GM12878 (cell line): ENCODE data around the gene CACNG8.

Source experiments
- CHD2 ChIP-seq: IDR thresholded peaks from 2 replicates; pipeline ENCODE4 v1.6.1; 2011; ENCODE audit warnings: low read depth, low read length, improper control_type of control experiment, borderline replicate concordance
- CTCF ChIP-seq, 3 experiments: IDR thresholded peaks in 2 of 3; conservative IDR thresholded peaks in 1 of 3; 2 replicates each; pipeline ENCODE4 v1.5.1; 2011; ENCODE audit warnings: low read depth in 3 of 3, low read length in 3 of 3, mild to moderate bottlenecking in 3 of 3, control low read depth in 2 of 3, moderate library complexity in 2 of 3, inconsistent platforms in 1 of 3, mixed read lengths in 1 of 3; ENCODE audit not compliant: control insufficient read depth in 2 of 3, insufficient read depth in 1 of 3; ENCODE audit errors: extremely low read depth in 1 of 3
- HCFC1 ChIP-seq: fragments of 150-350 bp; IDR thresholded peaks from 2 replicates; pipeline ENCODE4 v1.6.1; 2014; ENCODE audit warnings: low read length
- JUNB ChIP-seq: IDR thresholded peaks from 2 replicates; pipeline ENCODE4 v1.6.1; 2016; ENCODE audit warnings: antibody characterized with exemption, mild to moderate bottlenecking
- NR2C1 ChIP-seq: fragments of 450-650 bp; IDR thresholded peaks from 2 replicates; pipeline ENCODE4 v1.6.1; 2017; ENCODE audit warnings: antibody characterized with exemption, mild to moderate bottlenecking, moderate library complexity
- PKNOX1 ChIP-seq: fragments of 450-650 bp; IDR thresholded peaks from 2 replicates; pipeline ENCODE4 v1.6.1; 2016; ENCODE audit warnings: mild to moderate bottlenecking
- RFX5 ChIP-seq: IDR thresholded peaks from 2 replicates; pipeline ENCODE4 v1.6.1; 2011; ENCODE audit warnings: low read depth, low read length, improper control_type of control experiment
- SIX5 ChIP-seq: IDR thresholded peaks from 2 replicates; pipeline ENCODE4 v1.6.1; 2011; ENCODE audit warnings: mild to moderate bottlenecking, low read depth, low read length, moderate library complexity; ENCODE audit not compliant: severe bottlenecking
- SMAD1 ChIP-seq: fragments of 450-650 bp; IDR thresholded peaks from 2 replicates; pipeline ENCODE4 v1.6.1; 2018; ENCODE audit warnings: mild to moderate bottlenecking, low read depth; ENCODE audit not compliant: partially characterized antibody
- TF ChIP-seq, protein P1 (sequence below): IDR thresholded peaks from 2 replicates; pipeline ENCODE4 v1.6.1; 2011; ENCODE audit warnings: mild to moderate bottlenecking, low read depth, low read length, moderate library complexity; ENCODE audit not compliant: insufficient replicate concordance

DNA sequence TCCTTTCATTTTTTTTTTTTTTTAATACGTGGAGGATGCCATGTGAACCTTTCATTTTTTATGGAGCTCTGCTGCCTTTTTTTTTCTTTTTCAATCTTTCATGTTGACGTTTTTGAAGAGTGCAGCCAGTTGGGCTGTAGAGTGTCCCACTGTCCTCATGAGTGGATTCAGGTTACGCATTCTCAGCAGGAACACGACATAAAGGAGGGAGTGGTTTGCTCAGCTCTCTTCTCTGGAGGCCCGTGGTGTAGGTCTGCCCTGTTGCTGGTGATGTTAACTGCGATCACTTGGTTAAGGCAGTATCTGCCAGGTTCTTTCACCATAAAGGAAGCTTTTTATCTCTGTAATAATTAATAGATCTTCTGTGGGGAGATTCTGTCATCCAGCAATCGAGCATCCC, 26.7 kb upstream of the CACNG8 start:
- TF ChIP-seq HCFC1 (no peak), PKNOX1 (no peak), CTCF (IDR thresholded peaks at IDR 0.05 in 2 of 3, conservative IDR thresholded peaks at IDR 0.05 in 1 of 3; ENCODE audit: control insufficient read depth in 2 of 3, extremely low read depth in 1 of 3, insufficient read depth in 1 of 3, low read depth in 3 of 3, low read length in 3 of 3) (no peak), NR2C1 (no peak), RFX5 (no peak), JUNB (no peak), SIX5 (no peak), CHD2 (no peak), SMAD1 (no peak)
- TF ChIP-seq, protein P1, sequence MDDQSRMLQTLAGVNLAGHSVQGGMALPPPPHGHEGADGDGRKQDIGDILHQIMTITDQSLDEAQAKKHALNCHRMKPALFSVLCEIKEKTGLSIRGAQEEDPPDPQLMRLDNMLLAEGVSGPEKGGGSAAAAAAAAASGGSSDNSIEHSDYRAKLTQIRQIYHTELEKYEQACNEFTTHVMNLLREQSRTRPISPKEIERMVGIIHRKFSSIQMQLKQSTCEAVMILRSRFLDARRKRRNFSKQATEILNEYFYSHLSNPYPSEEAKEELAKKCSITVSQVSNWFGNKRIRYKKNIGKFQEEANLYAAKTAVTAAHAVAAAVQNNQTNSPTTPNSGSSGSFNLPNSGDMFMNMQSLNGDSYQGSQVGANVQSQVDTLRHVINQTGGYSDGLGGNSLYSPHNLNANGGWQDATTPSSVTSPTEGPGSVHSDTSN = no peak
